GM23338 (cell line): ENCODE measurements around the gene ICAM2. TPM values are rescaled to one million over a fixed set of nuclear protein-coding genes. Genes with fewer than 3 reads are reported as not detected.

Source experiments
- ATAC-seq: fragments of 200-7000 bp; cut with Tn5 transposase; 3 replicates; pipeline ENCODE4 v1.9.1; 2020
- DNase-seq: peaks from one replicate; pipeline ENCODE4 v3.0.0-alpha.2; 2015; ENCODE audit warnings: low spot score
- H2AFZ ChIP-seq: fragments of 200-600 bp; sonication (generic); 2 replicates; pipeline ENCODE4 v1.8.0; 2016; ENCODE audit warnings: antibody characterized with exemption, mild to moderate bottlenecking, moderate library complexity
- H3F3A ChIP-seq: fragments of 200-600 bp; sonication (generic); replicated peaks from 2 replicates; pipeline ENCODE4 v1.8.0; 2017; ENCODE audit warnings: antibody characterized with exemption, mixed run types, low read depth
- H3K27ac ChIP-seq: fragments of 200-600 bp; sonication (generic); 2 replicates; pipeline ENCODE4 v1.6.1; 2016; ENCODE audit warnings: low read depth
- H3K27me3 ChIP-seq: fragments of 200-600 bp; sonication (generic); 2 replicates; pipeline ENCODE4 v1.8.0; 2016; ENCODE audit warnings: mild to moderate bottlenecking, mixed run types, moderate library complexity; ENCODE audit not compliant: insufficient read depth
- H3K36me3 ChIP-seq: fragments of 200-600 bp; sonication (generic); 2 replicates; pipeline ENCODE4 v1.8.0; 2016; ENCODE audit warnings: mild to moderate bottlenecking; ENCODE audit not compliant: insufficient read depth
- H3K4me1 ChIP-seq: fragments of 200-600 bp; sonication (generic); 2 replicates; pipeline ENCODE4 v1.8.0; 2016; ENCODE audit warnings: mild to moderate bottlenecking, moderate library complexity; ENCODE audit not compliant: insufficient read depth
- H3K4me2 ChIP-seq: fragments of 200-600 bp; sonication (generic); 2 replicates; pipeline ENCODE4 v1.7.1; 2017; ENCODE audit warnings: mixed run types
- H3K4me3 ChIP-seq: fragments of 200-600 bp; sonication (generic); 2 replicates; pipeline ENCODE4 v1.6.1; 2016; ENCODE audit warnings: mixed run types
- H3K79me2 ChIP-seq: fragments of 200-600 bp; sonication (generic); replicated peaks from 2 replicates; pipeline ENCODE4 v1.8.0; 2017; ENCODE audit warnings: mild to moderate bottlenecking; ENCODE audit not compliant: insufficient read depth
- H3K9me2 ChIP-seq: fragments of 200-600 bp; sonication (generic); 2 replicates; pipeline ENCODE4 v1.8.0; 2017; ENCODE audit not compliant: insufficient read depth
- H4K20me1 ChIP-seq: fragments of 200-600 bp; sonication (generic); replicated peaks from 2 replicates; pipeline ENCODE4 v1.8.0; 2017; ENCODE audit warnings: mild to moderate bottlenecking; ENCODE audit not compliant: insufficient read depth
- H3K27ac Mint-ChIP-seq: 2 replicates; pipeline ENCODE4 v1.8.0; 2020; ENCODE audit warnings: inconsistent platforms, mild to moderate bottlenecking, moderate library complexity, mixed read lengths
- H3K27me3 Mint-ChIP-seq: 3 replicates; pipeline ENCODE4 v1.8.0; 2022; ENCODE audit warnings: low read depth, mild to moderate bottlenecking, moderate library complexity, mixed read lengths, inconsistent platforms; ENCODE audit not compliant: insufficient read depth, poor library complexity
- H3K36me3 Mint-ChIP-seq: 3 replicates; pipeline ENCODE4 v1.8.0; 2021; ENCODE audit warnings: low read depth, mild to moderate bottlenecking, inconsistent platforms, moderate library complexity, mixed read lengths
- H3K4me1 Mint-ChIP-seq: 3 replicates; pipeline ENCODE4 v1.8.0; 2020; ENCODE audit warnings: mild to moderate bottlenecking, inconsistent platforms, mixed read lengths
- H3K4me3 Mint-ChIP-seq: 3 replicates; pipeline ENCODE4 v1.8.0; 2021; ENCODE audit warnings: moderate library complexity, mild to moderate bottlenecking, inconsistent platforms, mixed read lengths
- H3K9me3 Mint-ChIP-seq: 3 replicates; pipeline ENCODE4 v1.8.0; 2020; ENCODE audit warnings: moderate library complexity, mild to moderate bottlenecking, inconsistent platforms, mixed read lengths
- CREB1 ChIP-seq: fragments of 250-450 bp; sonication (Bioruptor Pico); IDR thresholded peaks from 2 replicates; pipeline ENCODE4 v1.5.0; 2020; ENCODE audit warnings: low read depth, mild to moderate bottlenecking, moderate library complexity
- EZH2 ChIP-seq: fragments of 200-600 bp; sonication (generic); IDR thresholded peaks from one replicate; pipeline ENCODE4 v1.8.0; 2017; ENCODE audit warnings: antibody characterized with exemption, mild to moderate bottlenecking, low read depth; ENCODE audit not compliant: unreplicated experiment
- EZH2phosphoT487 ChIP-seq: fragments of 200-600 bp; sonication (generic); IDR thresholded peaks from one replicate; pipeline ENCODE4 v1.8.1; 2018; ENCODE audit warnings: antibody characterized with exemption; ENCODE audit not compliant: unreplicated experiment
- JUNB ChIP-seq: IDR thresholded peaks from one replicate; pipeline ENCODE4 v1.6.1; 2016; ENCODE audit warnings: antibody characterized with exemption; ENCODE audit not compliant: unreplicated experiment
- NANOG ChIP-seq: IDR thresholded peaks from 2 replicates; pipeline ENCODE4 v1.6.1; 2016; ENCODE audit warnings: antibody characterized with exemption, borderline replicate concordance
- POLR2AphosphoS5 ChIP-seq: IDR thresholded peaks from 2 replicates; pipeline ENCODE4 v1.6.1; 2016; ENCODE audit warnings: antibody characterized with exemption, low read depth
- STAT1 ChIP-seq: IDR thresholded peaks from one replicate; pipeline ENCODE4 v1.6.1; 2016; ENCODE audit warnings: antibody characterized with exemption; ENCODE audit not compliant: unreplicated experiment
- ZNF114 ChIP-seq: fragments of 250-450 bp; sonication (Bioruptor Pico); IDR thresholded peaks from 2 replicates; pipeline ENCODE4 v1.5.0; 2020; ENCODE audit warnings: mild to moderate bottlenecking, moderate library complexity
- ZNF331 ChIP-seq: fragments of 250-450 bp; sonication (Bioruptor Pico); IDR thresholded peaks from 2 replicates; pipeline ENCODE4 v1.5.0; 2020; ENCODE audit warnings: low read depth, mild to moderate bottlenecking, moderate library complexity
- polyA plus RNA-seq: library from polyadenylated mRNA; unstranded; fragments of >200 nt; fragmentation: Nextera tagmentation; extraction: Ambion mirVana; gene quantifications from 2 replicates; pipeline ENCODE4 v1.2.1, GENCODE V29; 2016
- total RNA-seq: library from RNA; depleted of rRNA; stranded (reverse); fragments of >200 nt; shearing (Covaris generic); gene quantifications from 2 replicates; pipeline ENCODE4 v1.2.3, GENCODE V29; 2014
- TF ChIP-seq, protein P1 (sequence below): IDR thresholded peaks from one replicate; pipeline ENCODE4 v1.6.1; 2018; ENCODE audit warnings: antibody characterized with exemption; ENCODE audit not compliant: unreplicated experiment
- TF ChIP-seq, protein P2 (sequence below), 2 experiments: fragments of 200-600 bp in 1 of 2; sonication (generic) in 1 of 2; conservative IDR thresholded peaks; 2 replicates each; pipeline versions ENCODE4 v1.5.1 to v1.6.1; 2016 to 2017; ENCODE audit warnings: antibody characterized with exemption in 2 of 2, low read depth in 2 of 2, mild to moderate bottlenecking in 2 of 2, moderate library complexity in 1 of 2

Gene ICAM2
- total and polyA plus RNA-seq, 2 experiments from 2014 or later: 0.31 to 0.86 TPM

DNA sequence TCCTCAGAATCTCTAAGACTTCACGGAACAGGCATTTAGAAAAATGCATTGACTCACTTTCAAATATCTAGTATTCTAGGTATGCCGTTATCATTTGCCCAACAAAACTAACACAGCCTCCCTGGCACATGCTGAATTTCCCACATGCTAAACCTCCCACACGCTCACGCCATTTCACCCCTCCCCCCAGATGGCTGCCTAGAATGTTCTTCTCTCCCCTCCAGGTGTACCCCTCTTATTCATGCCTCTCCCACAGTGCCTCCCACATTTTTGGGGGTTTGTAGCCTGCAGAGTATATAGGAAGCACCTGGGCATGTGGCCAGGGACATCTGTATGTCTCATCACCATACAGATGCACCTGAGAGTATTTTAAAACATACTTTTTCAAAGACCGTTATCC is 38.2 kb upstream of the ICAM2 start:
- no peaks in the 10 kb centered on the region for H4K20me1 ChIP-seq
- DNase-seq (no peak), ATAC-seq (no peak)
- no peaks in the 10 kb centered on the region for H3K79me2 ChIP-seq
- TF ChIP-seq STAT1 (no peak), JUNB (no peak), EZH2phosphoT487 (no peak), POLR2AphosphoS5 (no peak)
- H3K4me3 ChIP-seq: no peak overlapping the region
- H3K4me1 Mint-ChIP-seq: peaks cover 19% of the 10 kb centered on the region
- peaks cover 13% of the 10 kb centered on the region for H3K4me1 ChIP-seq
- no peak overlapping the region for H3K4me2 ChIP-seq
- H3K27ac Mint-ChIP-seq: no peak overlapping the region; the same call in 1 of the 2 replicates
- H3K27me3 ChIP-seq: no peaks in the 10 kb centered on the region
- no peaks in the 10 kb centered on the region; the same call in 2 of the 3 replicates for H3K9me3 Mint-ChIP-seq
- no peaks in the 10 kb centered on the region for H3F3A ChIP-seq
- peaks cover 6% of the 10 kb centered on the region for H3K27me3 Mint-ChIP-seq
- peaks cover 5% of the 10 kb centered on the region; the same call in 2 of the 3 replicates for H3K36me3 Mint-ChIP-seq
- H3K4me3 Mint-ChIP-seq: no peak overlapping the region
- no peaks in the 10 kb centered on the region for H3K36me3 ChIP-seq
- no peak overlapping the region for H3K27ac ChIP-seq
- no peak overlapping the region for H2AFZ ChIP-seq
- 0 out of 2 replicates have a peak, but pooled peaks cover 5% of the 10 kb centered on the region for H3K9me2 ChIP-seq

DNA sequence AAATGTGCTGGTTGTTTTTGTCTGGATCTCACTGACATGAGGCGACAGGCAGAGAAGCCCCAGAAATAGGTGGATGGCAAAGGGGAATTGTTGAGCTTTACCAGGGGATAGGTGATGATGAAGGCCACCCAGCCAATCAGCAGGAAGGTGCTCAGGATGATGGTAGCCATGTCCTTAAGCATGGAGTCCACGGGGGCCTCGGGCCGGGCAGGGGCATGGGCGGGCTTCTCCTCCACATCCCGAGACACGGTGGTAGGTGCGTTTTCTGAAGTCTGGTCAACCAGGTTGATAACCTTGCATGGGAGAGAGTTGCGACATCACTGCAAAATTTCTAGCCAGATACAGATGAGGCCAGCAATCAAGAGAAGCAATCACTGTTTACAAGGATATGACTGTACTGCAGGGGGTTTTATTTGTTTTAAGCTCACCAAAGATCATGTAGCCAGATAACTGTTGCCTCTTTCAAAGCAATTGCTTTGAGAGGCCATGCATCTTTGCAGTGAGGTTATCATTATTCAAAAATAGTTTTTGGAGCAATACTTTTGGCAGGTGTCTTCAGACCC is 37.3 kb upstream of the ICAM2 start:
- H3K4me3 ChIP-seq: no peak overlapping the region
- H3K4me1 ChIP-seq: peaks cover 13% of the 10 kb centered on the region
- Mint-ChIP-seq H3K4me1 (peaks cover 19% of the 10 kb centered on the region), H3K27ac (peak overlapping the region; percentile 30; the same call in 1 of the 2 replicates), H3K27me3 (peaks cover 8% of the 10 kb centered on the region), H3K4me3 (no peak overlapping the region), H3K36me3 (peaks cover 5% of the 10 kb centered on the region; the same call in 2 of the 3 replicates), H3K9me3 (no peaks in the 10 kb centered on the region; the same call in 2 of the 3 replicates)
- DNase-seq (no peak), ATAC-seq (no peak)
- no peaks in the 10 kb centered on the region for H3K79me2 ChIP-seq
- no peak overlapping the region for H3K27ac ChIP-seq
- no peak overlapping the region for H3K4me2 ChIP-seq
- no peaks in the 10 kb centered on the region for H4K20me1 ChIP-seq
- no peaks in the 10 kb centered on the region for H3K27me3 ChIP-seq
- no peaks in the 10 kb centered on the region for H3F3A ChIP-seq
- no peak overlapping the region for H2AFZ ChIP-seq
- H3K9me2 ChIP-seq: 0 out of 2 replicates have a peak, but pooled peaks cover 5% of the 10 kb centered on the region
- H3K36me3 ChIP-seq: no peaks in the 10 kb centered on the region
- TF ChIP-seq NANOG (no peak), ZNF331 (CRISPR knock-in tag) (no peak), JUNB (no peak), EZH2 (no peak), POLR2AphosphoS5 (no peak), EZH2phosphoT487 (no peak), CREB1 (no peak), ZNF114 (CRISPR knock-in tag) (no peak), STAT1 (no peak)
- TF ChIP-seq, protein P1, sequence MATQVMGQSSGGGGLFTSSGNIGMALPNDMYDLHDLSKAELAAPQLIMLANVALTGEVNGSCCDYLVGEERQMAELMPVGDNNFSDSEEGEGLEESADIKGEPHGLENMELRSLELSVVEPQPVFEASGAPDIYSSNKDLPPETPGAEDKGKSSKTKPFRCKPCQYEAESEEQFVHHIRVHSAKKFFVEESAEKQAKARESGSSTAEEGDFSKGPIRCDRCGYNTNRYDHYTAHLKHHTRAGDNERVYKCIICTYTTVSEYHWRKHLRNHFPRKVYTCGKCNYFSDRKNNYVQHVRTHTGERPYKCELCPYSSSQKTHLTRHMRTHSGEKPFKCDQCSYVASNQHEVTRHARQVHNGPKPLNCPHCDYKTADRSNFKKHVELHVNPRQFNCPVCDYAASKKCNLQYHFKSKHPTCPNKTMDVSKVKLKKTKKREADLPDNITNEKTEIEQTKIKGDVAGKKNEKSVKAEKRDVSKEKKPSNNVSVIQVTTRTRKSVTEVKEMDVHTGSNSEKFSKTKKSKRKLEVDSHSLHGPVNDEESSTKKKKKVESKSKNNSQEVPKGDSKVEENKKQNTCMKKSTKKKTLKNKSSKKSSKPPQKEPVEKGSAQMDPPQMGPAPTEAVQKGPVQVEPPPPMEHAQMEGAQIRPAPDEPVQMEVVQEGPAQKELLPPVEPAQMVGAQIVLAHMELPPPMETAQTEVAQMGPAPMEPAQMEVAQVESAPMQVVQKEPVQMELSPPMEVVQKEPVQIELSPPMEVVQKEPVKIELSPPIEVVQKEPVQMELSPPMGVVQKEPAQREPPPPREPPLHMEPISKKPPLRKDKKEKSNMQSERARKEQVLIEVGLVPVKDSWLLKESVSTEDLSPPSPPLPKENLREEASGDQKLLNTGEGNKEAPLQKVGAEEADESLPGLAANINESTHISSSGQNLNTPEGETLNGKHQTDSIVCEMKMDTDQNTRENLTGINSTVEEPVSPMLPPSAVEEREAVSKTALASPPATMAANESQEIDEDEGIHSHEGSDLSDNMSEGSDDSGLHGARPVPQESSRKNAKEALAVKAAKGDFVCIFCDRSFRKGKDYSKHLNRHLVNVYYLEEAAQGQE: no peak
- TF ChIP-seq, protein P2, sequence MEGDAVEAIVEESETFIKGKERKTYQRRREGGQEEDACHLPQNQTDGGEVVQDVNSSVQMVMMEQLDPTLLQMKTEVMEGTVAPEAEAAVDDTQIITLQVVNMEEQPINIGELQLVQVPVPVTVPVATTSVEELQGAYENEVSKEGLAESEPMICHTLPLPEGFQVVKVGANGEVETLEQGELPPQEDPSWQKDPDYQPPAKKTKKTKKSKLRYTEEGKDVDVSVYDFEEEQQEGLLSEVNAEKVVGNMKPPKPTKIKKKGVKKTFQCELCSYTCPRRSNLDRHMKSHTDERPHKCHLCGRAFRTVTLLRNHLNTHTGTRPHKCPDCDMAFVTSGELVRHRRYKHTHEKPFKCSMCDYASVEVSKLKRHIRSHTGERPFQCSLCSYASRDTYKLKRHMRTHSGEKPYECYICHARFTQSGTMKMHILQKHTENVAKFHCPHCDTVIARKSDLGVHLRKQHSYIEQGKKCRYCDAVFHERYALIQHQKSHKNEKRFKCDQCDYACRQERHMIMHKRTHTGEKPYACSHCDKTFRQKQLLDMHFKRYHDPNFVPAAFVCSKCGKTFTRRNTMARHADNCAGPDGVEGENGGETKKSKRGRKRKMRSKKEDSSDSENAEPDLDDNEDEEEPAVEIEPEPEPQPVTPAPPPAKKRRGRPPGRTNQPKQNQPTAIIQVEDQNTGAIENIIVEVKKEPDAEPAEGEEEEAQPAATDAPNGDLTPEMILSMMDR (conservative IDR thresholded peaks at IDR 0.05; ENCODE audit: low read depth in 2 of 2): no peak
